Endothelial cell of umbilical vein (primary cell): ENCODE data around the gene BCAR3. TPM values are rescaled to one million over a fixed set of nuclear protein-coding genes. Genes with fewer than 3 reads are reported as not detected.

ENCODE experiments used
- BruUV-seq: library from RNA; stranded (reverse); fragments of 400-500 nt; replicated peaks from 2 replicates; lab custom pipeline; 2021; lab: Mats Ljungman, UMichigan
- CTCF ChIA-PET: fragments of 300-600, 350-600 bp; sonication (Branson Sonifier 250); formaldehyde crosslinking; loops from one replicate; lab custom pipeline; 2021; ENCODE audit warnings: antibody characterized with exemption, inconsistent platforms; lab: Charles Lee
- POLR2A ChIA-PET: fragments of 300-600, 350-600 bp; sonication (Branson Sonifier 250); formaldehyde crosslinking; loops from one replicate; lab custom pipeline; 2021; ENCODE audit warnings: antibody characterized with exemption, inconsistent platforms; lab: Charles Lee
- DNase-seq: peaks from one replicate; pipeline ENCODE4 v3.0.0-alpha.2; 2011; ENCODE audit warnings: low read depth, low spot score
- FAIRE-seq: peaks from 2 replicates; lab custom pipeline; 2011; peaks lifted over from hg19 to GRCh38; lab: Jason Lieb, UNC
- H2AFZ ChIP-seq: 2 replicates; pipeline ENCODE4 v1.6.0; 2012; ENCODE audit warnings: low read depth, low read length, control low read depth, inconsistent platforms
- H3K27ac ChIP-seq: 2 replicates; pipeline ENCODE4 v1.5.1; 2011; ENCODE audit warnings: low read depth, mild to moderate bottlenecking, control low read depth, low read length, moderate library complexity; ENCODE audit not compliant: insufficient read depth
- H3K27me3 ChIP-seq, 2 experiments: 2 replicates each; pipeline versions ENCODE4 v1.6.0 to v1.6.1; 2011; ENCODE audit warnings: low read length in 2 of 2, mixed read lengths in 1 of 2; ENCODE audit not compliant: control insufficient read depth in 2 of 2, insufficient read depth in 2 of 2
- H3K36me3 ChIP-seq, 2 experiments: 2 replicates in 1 of 2; 3 replicates in 1 of 2; pipeline ENCODE4 v1.5.1; 2011; ENCODE audit warnings: low read length in 2 of 2, mild to moderate bottlenecking in 1 of 2, moderate library complexity in 1 of 2; ENCODE audit not compliant: control insufficient read depth in 2 of 2, insufficient read depth in 2 of 2; ENCODE audit errors: extremely low read depth in 1 of 2
- H3K4me1 ChIP-seq: 3 replicates; pipeline ENCODE4 v1.5.1; 2011; ENCODE audit warnings: mild to moderate bottlenecking, low read length; ENCODE audit not compliant: control insufficient read depth, insufficient read depth; ENCODE audit errors: extremely low read depth
- H3K4me2 ChIP-seq: 2 replicates; pipeline ENCODE4 v1.6.1; 2011; ENCODE audit warnings: low read length, control low read depth, mixed read lengths; ENCODE audit not compliant: insufficient read depth
- H3K4me3 ChIP-seq, 3 experiments: fragments of 200-600 bp in 1 of 3; sonication (generic), shearing (Covaris generic) in 1 of 3; replicated peaks in 1 of 3; 2 replicates each; pipeline ENCODE4 v1.5.1; 2011 to 2016; ENCODE audit warnings: control low read depth in 3 of 3, low read length in 3 of 3, mild to moderate bottlenecking in 2 of 3, inconsistent platforms in 1 of 3, low read depth in 1 of 3, moderate library complexity in 1 of 3; ENCODE audit not compliant: insufficient read depth in 1 of 3
- H3K79me2 ChIP-seq: 2 replicates; pipeline ENCODE4 v1.6.0; 2012; ENCODE audit warnings: low read length, inconsistent platforms; ENCODE audit not compliant: control insufficient read depth, insufficient read depth
- H3K9ac ChIP-seq: replicated peaks from 2 replicates; pipeline ENCODE3; 2011; ENCODE audit warnings: low read length, control low read depth; ENCODE audit not compliant: insufficient read depth; ENCODE audit errors: extremely low read depth
- H3K9me1 ChIP-seq: replicated peaks from 3 replicates; pipeline ENCODE4 v1.6.0; 2011; ENCODE audit warnings: mild to moderate bottlenecking, low read length; ENCODE audit not compliant: control insufficient read depth, insufficient read depth; ENCODE audit errors: extremely low read depth
- H3K9me3 ChIP-seq: replicated peaks from 2 replicates; pipeline ENCODE4 v1.5.1; 2012; ENCODE audit warnings: low read length, inconsistent platforms; ENCODE audit not compliant: control insufficient read depth, insufficient read depth
- H4K20me1 ChIP-seq: replicated peaks from 2 replicates; pipeline ENCODE3; 2011; ENCODE audit warnings: mild to moderate bottlenecking, low read length; ENCODE audit not compliant: control insufficient read depth, insufficient read depth; ENCODE audit errors: extremely low read depth
- CTCF ChIP-seq, 2 donors: IDR thresholded peaks; 1 replicate in 1 of 2; 2 replicates in 1 of 2; pipeline ENCODE4 v1.5.1; 2011; ENCODE audit warnings: low read length in 2 of 2, mild to moderate bottlenecking in 2 of 2, moderate library complexity in 2 of 2, control low read depth in 1 of 2, inconsistent platforms in 1 of 2, low read depth in 1 of 2; ENCODE audit not compliant: insufficient read depth in 1 of 2; ENCODE audit errors: extremely low read depth in 1 of 2
- EZH2 ChIP-seq: IDR thresholded peaks from 2 replicates; pipeline ENCODE4 v1.6.1; 2012; ENCODE audit warnings: borderline replicate concordance, low read depth, mild to moderate bottlenecking, moderate library complexity, low read length, inconsistent platforms; ENCODE audit not compliant: severe bottlenecking
- FOS ChIP-seq: IDR thresholded peaks from 2 replicates; pipeline ENCODE4 v1.6.1; 2011; ENCODE audit warnings: mild to moderate bottlenecking, low read length, moderate library complexity, borderline replicate concordance; ENCODE audit not compliant: insufficient read depth
- GATA2 ChIP-seq: IDR thresholded peaks from 2 replicates; pipeline ENCODE4 v1.7.0; 2011; ENCODE audit warnings: low read depth, mild to moderate bottlenecking, moderate library complexity, mixed read lengths, low read length; ENCODE audit not compliant: insufficient read length, insufficient read depth
- JUN ChIP-seq: IDR thresholded peaks from 2 replicates; pipeline ENCODE4 v1.6.1; 2011; ENCODE audit warnings: borderline replicate concordance, low read depth; ENCODE audit not compliant: insufficient read length, insufficient read depth
- MYC ChIP-seq: IDR thresholded peaks from one replicate; pipeline ENCODE4 v1.6.1; 2011; ENCODE audit warnings: mild to moderate bottlenecking, low read depth, low read length
- POLR2A ChIP-seq: IDR thresholded peaks from 2 replicates; pipeline ENCODE4 v1.6.1; 2012; ENCODE audit warnings: low read depth, mild to moderate bottlenecking, control low read depth, low read length
- POLR2AphosphoS5 ChIP-seq: IDR thresholded peaks from 2 replicates; pipeline ENCODE4 v1.6.1; 2012; ENCODE audit warnings: low read depth, mild to moderate bottlenecking, control low read depth, low read length, moderate library complexity; ENCODE audit not compliant: insufficient read depth
- dilution Hi-C: fragments of 300-500 bp; cut with MboI; formaldehyde crosslinking; loops from one replicate; pipeline ENCODE4 v1.15.0; 2019; ENCODE audit warnings: low sequenced_read_pairs; ENCODE audit not compliant: extremely low pct_ligation_motif_present
- intact Hi-C: fragments of 100-400 bp; cut with micrococcal nuclease; formaldehyde crosslinking; loops from one replicate; pipeline ENCODE4 v1.10.0; 2022
- polyA plus RNA-seq, 4 experiments: library from polyadenylated mRNA; depleted of rRNA in 3 of 4; stranded (reverse) in 3 of 4; unstranded in 1 of 4; fragments of >200 nt; gene quantifications; 2 replicates each; pipeline versions ENCODE4 v1.2.1 to v1.2.3, GENCODE V29; 2011 to 2012; ENCODE audit warnings: missing spikeins in 1 of 4
- total RNA-seq: library from RNA; stranded (reverse); gene quantifications from 2 replicates; pipeline ENCODE4 v1.2.3, GENCODE V29; 2021
- TF ChIP-seq, protein P1 (sequence below): IDR thresholded peaks from 2 replicates; pipeline ENCODE4 v1.6.1; 2011; ENCODE audit not compliant: insufficient read depth, insufficient read length

The BCAR3 gene
- total and polyA plus RNA-seq, 2 donors (not counting 3 experiments of a cell fraction or from before 2014, with no cell fraction given) = 17.5 to 32.9 TPM

- Histone ChIP-seq H3K9ac (no peak overlapping the region), H3K27ac (no peak overlapping the region), H3K4me2 (no peak overlapping the region), H3K27me3 (no peaks in the 10 kb centered on the region), H3K9me1 (no peaks in the 10 kb centered on the region), H3K4me3 (no peak overlapping the region), H3K4me1 (peaks cover 15% of the 10 kb centered on the region), H3K36me3 (peaks cover 0 to 7% of the 10 kb centered on the region in 2 experiments), H2AFZ (no peak overlapping the region), H3K79me2 (no peaks in the 10 kb centered on the region), H4K20me1 (no peaks in the 10 kb centered on the region), H3K9me3 (no peaks in the 10 kb centered on the region)
- intact Hi-C loops = no loop called here
- POLR2A ChIA-PET = no interaction called here
- FAIRE-seq (no peak), DNase-seq (no peak)
- TF ChIP-seq GATA2 = no peak
- no peak for TF ChIP-seq POLR2A
- no peak for TF ChIP-seq FOS
- TF ChIP-seq EZH2 = no peak
- TF ChIP-seq, protein P1, sequence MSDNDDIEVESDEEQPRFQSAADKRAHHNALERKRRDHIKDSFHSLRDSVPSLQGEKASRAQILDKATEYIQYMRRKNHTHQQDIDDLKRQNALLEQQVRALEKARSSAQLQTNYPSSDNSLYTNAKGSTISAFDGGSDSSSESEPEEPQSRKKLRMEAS = no peak
- TF ChIP-seq MYC = no peak
- TF ChIP-seq JUN = no peak
- no peak for TF ChIP-seq CTCF (IDR thresholded peaks at IDR 0.05; ENCODE audit: extremely low read depth in 1 of 2, insufficient read depth in 1 of 2, low read depth in 1 of 2, low read length in 2 of 2)
- no peak for TF ChIP-seq POLR2AphosphoS5
- dilution Hi-C loops = no loop called here
- BruUV-seq = no TSS peak
- CTCF ChIA-PET = interaction anchor here (1.1 kb wide), 1 partner anchor 12 kb away, joined by 3 read pairs; no protein-coding TSS in a partner anchor
Measured at GRCh38 chr1:93526431-93526830, 155.2 kb downstream of the BCAR3 start.
